ENCODE data around the gene NOX4.
"Not testable (repeated sequence)": the region's sequence is repeated elsewhere in the genome, so short reads cannot be mapped to it uniquely, and the experiment has no call there.

GRCh38 chr11:89387501-89387900 lies 103.7 kb downstream of the NOX4 start:
- not testable (repeated sequence) for TF ChIP-seq CTCF, POLR2A (IDR thresholded peaks at IDR 0.05)

Measured in vagina (tissue), 2 donors.